ENCODE data around the gene KRT17. TPM values are rescaled to one million over a fixed set of nuclear protein-coding genes. Genes with fewer than 3 reads are reported as not detected.
A peak's percentile ranks its signal among the peaks of the same experiment; 100 is the strongest.
"Not testable (repeated sequence)": the region's sequence is repeated elsewhere in the genome, so short reads cannot be mapped to it uniquely, and the experiment has no call there.

The KRT17 gene
- total RNA-seq, 1 experiment from 2014 or later = 286 TPM

GRCh38 chr17:41621435-41621817, 2.9 kb downstream of the KRT17 start:
- not testable (repeated sequence) for DNase-seq (ENCODE audit: low spot score)

GRCh38 chr17:41620583-41621434, 3.6 kb downstream of the KRT17 start:
- DNase-seq (ENCODE audit: low spot score) = no peak

- not testable (repeated sequence) for DNase-seq (ENCODE audit: low spot score)
Observed at GRCh38 chr17:41619927-41620582, 4.3 kb downstream of the KRT17 start.

GRCh38 chr17:41619036-41619926, 5.1 kb downstream of the KRT17 start:
- DNase-seq (ENCODE audit: low spot score) = no peak

- no peak for DNase-seq (ENCODE audit: low spot score)
Observed at GRCh38 chr17:41618341-41619035, 5.9 kb downstream of the KRT17 start.

- no peak for DNase-seq (ENCODE audit: low spot score)
Observed at GRCh38 chr17:41617698-41618097, 6.7 kb downstream of the KRT17 start.

GRCh38 chr17:41617136-41617535, 7.2 kb downstream of the KRT17 start:
- no peak for DNase-seq (ENCODE audit: low spot score)

- DNase-seq (ENCODE audit: low spot score) = not testable (repeated sequence)
Observed at GRCh38 chr17:41616486-41616885, 7.9 kb downstream of the KRT17 start.

- DNase-seq (ENCODE audit: low spot score) = peak; percentile 37
Observed at GRCh38 chr17:41615454-41615853, 8.9 kb downstream of the KRT17 start.

- DNase-seq (ENCODE audit: low spot score) = not testable (repeated sequence)
Observed at GRCh38 chr17:41614767-41615166, 9.6 kb downstream of the KRT17 start.

- DNase-seq (ENCODE audit: low spot score) = no peak
Observed at GRCh38 chr17:41614098-41614497, 10.3 kb downstream of the KRT17 start.

- DNase-seq (ENCODE audit: low spot score) = no peak
Observed at GRCh38 chr17:41613277-41614082, 10.9 kb downstream of the KRT17 start.

- DNase-seq (ENCODE audit: low spot score) = peak; percentile 37
Observed at GRCh38 chr17:41612376-41613160, 11.8 kb downstream of the KRT17 start, which contains the start of gene KRT16. TSS of gene KRT16 (minus strand) at chr17:41612767. CDS start at chr17:41612688, 79 bp downstream.

GRCh38 chr17:41610965-41611640, 13.3 kb downstream of the KRT17 start:
- DNase-seq (ENCODE audit: low spot score) = no peak

GRCh38 chr17:41610061-41610517, 14.3 kb downstream of the KRT17 start:
- DNase-seq (ENCODE audit: low spot score) = not testable (repeated sequence)

GRCh38 chr17:41606930-41607329, 17.4 kb downstream of the KRT17 start:
- not testable (repeated sequence) for DNase-seq (ENCODE audit: low spot score)

- DNase-seq (ENCODE audit: low spot score) = peak; percentile 51
Observed at GRCh38 chr17:41602524-41602923, 21.9 kb downstream of the KRT17 start.

GRCh38 chr17:41600318-41600717, 24.1 kb downstream of the KRT17 start:
- DNase-seq (ENCODE audit: low spot score) = no peak

GRCh38 chr17:41599680-41600079, 24.7 kb downstream of the KRT17 start:
- no peak for DNase-seq (ENCODE audit: low spot score)

Data from HT-29 (cell line).